AG08395 (cell line): ENCODE results near the gene FXR1.
"Not testable (repeated sequence)": the region's sequence is repeated elsewhere in the genome, so short reads cannot be mapped to it uniquely, and the experiment has no call there.

Source experiments
- DNase-seq: peaks from one replicate; pipeline ENCODE4 v3.0.0; 2012; ENCODE audit warnings: mixed read lengths, low spot score

The FXR1 gene

DNA sequence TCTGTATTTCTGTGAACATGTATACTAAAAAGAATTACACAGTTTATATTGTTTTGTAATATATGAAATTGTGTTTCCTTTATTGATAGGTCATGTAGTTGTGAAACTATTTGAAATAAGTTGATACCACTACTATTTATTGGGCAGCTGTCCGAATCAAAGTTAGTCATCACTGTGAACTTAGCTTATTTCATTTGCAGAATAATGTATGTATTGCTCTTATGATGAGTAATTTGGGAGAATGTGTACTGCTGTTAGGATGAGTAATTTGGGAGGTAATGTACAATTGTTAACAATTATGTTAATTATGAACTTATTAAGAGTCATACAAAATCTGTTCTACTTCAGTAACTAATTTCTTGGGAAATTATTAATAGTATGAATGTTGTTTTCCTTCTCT is 22.2 kb downstream of the FXR1 start:
- no peak for DNase-seq

DNA sequence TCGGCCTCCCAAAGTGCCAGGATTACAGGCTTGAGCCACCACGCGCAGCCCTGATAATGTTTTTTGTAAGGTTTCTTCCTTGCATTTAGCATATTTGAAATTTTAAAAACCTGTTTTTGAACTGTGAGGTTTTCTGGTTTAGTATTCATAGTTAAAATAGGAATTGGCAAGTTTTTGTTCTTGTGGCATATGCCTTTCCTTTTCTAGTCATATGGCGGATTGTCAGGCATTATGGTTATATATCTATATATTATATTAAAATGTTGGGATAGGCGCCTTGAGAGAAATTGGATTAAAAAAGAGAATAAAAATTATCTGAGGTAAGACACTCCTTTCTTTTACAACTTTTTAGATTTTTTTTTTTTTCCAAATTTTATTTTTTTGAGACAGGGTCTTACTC is 28.4 kb downstream of the FXR1 start:
- no peak for DNase-seq

DNA sequence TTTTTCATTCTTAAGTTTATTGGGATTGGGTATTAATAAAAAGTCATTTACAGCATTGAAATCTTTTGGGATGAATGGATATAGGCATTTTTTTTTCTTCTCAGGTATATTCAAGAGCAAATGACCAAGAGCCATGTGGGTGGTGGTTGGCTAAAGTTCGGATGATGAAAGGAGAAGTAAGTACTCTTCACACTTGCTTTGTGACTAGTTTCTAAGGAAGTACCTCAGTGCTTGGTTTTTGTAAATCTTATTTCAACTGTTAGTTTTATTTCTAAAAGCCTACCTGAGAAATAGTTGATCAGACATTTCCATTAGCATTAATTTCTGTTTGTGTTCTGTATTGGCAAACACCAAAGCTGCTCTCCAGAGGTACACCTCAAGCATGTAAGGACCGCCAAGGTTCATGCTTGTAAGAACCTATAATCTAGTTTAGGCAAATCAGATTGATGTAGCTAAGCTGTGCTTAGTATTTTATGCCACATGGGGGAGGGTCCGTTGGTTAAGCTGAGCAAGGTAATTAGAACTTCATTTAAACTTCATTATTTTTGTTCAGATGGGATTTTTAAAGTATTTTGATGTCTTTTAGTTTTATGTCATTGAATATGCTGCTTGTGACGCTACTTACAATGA is 35.4 kb downstream of the FXR1 start:
- DNase-seq, result no peak

DNA sequence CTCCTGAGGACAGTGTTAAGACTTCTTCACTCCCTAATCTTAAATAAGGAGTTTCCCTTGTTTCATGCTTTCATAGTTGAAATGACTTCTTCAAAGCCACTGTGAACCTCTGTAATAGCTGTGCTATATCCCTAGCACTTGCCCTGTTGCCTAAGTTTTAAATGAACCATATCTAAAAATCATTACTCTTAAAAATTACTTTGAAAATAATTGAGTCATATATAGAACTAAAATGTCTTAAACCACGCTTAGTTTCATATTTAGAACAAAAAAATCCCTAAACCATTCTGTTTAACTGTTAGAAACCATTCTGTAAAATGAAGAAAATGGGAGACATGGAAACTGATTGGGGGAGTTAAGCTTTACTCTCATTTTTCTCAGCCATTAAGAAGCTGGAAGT is 47.2 kb downstream of the FXR1 start:
- no peak for DNase-seq

DNA sequence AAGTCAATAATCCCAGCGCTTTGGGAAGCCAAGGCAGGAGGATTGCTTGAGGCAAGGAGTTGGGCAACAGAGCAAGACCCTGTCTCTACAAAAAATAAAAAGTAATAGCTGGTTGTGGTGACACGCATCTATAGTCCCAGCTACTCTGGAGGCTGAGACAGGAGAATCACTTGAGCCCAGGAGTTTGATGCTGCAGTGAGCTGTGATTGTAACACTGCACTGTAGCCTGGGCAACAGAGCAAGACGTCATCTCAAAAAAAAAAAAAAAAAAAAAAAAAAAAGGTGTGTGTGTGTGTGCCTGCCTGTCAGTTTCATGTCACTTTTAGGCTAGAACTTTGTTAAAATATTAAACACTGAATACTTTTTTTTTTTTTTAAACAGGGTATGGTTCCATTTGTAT is 48.6 kb downstream of the FXR1 start:
- DNase-seq, result no peak

DNA sequence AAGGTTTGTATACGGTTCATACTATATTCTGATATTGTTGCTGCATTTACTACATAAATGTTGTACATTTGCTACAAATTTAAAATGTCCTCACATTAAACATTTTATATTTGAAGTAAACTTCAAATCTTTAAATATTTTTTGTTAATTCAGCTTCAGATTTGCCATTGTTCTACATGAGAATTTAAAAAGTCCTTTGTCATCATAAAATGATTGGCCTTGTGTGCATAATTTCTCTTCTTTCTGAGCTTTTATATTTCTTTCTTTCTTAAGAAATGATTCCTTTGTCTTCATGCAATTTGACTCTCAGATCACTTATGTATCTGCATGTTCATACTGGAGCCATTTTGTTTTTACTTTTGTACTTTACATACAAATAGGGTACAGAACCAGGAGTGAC is 49.1 kb downstream of the FXR1 start:
- DNase-seq, result no peak

DNA sequence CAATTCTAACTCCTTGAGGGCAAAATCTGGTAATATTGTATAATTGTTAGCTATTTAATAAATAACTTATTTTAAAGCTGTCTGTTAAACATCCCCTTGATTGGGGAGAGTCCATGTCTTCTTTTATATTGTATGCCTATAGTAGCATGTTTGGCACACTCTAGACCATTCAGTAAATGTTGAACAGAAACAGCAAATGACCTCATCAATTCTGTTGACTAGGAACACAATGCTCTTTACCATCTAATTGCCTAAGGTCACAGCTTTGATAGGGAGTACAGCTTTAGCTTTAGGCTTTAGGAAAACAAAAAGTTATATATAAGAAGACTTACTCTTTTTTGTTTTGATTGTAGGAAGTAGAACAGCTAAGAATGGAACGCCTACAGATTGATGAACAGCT is 50.1 kb downstream of the FXR1 start:
- DNase-seq, result no peak

DNA sequence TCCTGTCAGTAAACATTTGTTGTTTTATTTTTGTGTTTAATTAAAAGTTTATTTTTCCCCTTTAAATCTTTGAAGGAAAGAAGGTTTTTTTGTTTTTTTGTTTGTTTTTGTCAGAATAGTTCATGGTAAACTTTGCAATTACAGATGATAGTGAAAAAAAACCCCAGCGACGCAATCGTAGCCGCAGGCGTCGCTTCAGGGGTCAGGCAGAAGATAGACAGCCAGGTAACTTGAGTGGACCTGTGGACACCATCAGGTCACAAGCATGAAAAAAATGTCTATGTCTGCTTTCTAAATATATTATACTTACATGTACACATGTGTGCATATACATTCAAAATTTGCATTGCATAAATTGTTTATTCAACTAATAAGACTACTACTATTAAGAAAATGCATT is 58.5 kb downstream of the FXR1 start:
- no peak for DNase-seq

DNA sequence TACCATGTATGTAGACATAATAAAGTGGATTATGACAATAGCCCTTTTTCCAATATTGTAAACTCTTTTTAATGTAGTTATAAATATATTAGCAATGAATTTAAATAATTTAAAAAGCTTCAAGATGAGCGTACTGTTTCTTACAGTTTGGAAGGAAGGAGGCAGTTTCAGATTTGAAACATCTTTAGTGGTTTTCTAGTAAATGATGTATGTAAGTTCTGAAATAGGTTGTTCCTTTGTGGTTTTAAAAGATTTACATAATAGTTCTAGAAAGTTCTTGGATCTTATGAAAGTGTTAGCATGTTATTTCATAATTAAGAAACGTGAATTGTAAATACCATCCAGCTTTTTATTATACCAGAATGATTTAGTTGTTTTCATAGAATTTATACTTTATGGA is 61.1 kb downstream of the FXR1 start:
- DNase-seq, result no peak

DNA sequence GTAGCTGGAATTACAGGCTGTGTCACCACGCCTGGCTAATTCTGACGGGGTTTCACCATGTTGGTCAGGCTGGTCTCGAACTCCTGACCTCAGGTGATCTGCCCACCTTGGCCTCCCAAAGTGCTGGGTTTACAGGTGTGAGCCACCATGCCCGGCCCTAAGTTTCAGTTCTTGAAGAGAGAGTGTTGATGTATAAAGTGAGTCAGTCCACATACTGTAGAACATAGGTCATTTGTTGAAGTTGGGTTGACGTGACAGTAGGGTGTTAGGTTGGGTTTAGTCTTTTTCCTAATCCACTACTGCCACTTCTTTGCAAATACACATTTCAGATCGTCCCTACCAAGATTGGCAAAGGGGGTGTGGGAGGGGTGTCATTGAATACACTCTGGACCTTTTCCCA is 61.8 kb downstream of the FXR1 start:
- DNase-seq, result no peak

DNA sequence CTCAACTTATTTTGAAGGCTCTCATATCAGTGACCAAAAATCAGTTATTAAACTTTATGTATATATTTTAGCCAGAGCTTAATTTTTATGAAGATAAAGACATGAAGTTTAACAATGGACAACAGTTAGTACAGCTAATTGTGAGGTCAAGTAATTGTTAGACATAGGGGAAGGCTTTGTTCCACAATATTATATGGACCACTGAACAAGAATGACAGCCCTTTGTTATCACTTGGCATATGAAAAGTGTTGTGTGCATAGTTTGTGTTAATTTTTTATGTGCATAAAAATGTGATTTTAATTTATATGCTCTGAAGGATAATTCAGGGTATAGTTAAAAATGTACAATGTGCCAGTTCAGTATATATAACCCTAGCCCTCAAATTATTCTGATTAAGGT is 65.0 kb downstream of the FXR1 start:
- no peak for DNase-seq

DNA sequence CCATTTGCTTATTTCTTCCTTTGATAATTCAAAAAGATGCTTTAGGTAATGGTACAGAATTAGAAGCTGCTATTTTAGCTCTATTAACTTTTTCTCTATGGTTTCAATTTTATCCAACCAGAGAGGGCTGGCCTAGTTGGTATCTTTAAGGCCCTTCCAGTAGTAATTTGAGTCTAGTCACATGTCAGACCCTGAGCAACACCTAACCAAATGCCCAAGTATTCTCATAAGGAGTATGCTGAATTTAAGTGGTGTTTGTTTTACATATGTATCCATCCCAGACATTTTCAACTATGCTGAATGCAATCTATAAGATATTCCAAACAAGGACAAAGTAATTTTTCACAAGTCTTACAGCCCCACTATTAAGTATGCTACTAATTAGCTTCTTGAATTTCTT is 67.5 kb downstream of the FXR1 start:
- DNase-seq, result no peak

DNA sequence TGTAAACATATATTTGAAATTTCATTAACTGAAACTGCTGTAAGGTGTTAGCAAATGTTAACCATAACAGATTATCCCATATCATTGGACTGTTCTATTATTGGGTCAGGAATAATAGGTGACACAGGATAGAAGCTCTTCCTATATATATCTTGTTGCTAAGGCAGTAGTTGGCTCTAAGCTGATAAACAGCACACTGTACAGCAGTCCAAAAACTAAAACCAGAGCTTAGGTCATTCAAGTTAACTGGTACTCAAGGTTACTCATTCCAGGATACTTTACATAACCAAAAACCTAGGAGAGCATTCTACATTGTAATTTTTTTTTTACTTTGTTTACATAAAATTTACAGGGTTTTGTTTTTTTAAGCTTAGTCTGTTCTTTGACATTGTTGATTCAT is 68.1 kb downstream of the FXR1 start:
- DNase-seq, result no peak

DNA sequence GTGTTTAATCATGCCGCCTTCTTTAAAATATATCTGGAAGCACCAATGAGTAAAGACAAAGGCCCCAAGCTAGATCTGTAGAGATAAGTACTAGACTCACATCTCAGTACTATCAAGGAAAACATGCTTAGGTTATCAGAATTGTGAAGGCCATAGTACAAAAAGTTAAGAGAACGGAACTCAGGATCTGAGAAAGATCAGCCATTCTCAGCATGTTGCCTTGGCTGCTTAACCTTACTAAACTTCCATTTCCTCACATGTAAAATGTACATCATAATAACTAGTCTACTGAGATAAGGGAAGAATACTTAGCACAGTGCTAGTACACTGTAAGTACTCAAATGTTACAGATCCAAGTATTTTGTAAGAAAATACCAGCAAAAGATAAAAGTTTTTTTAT is 69.4 kb downstream of the FXR1 start:
- DNase-seq, result no peak

DNA sequence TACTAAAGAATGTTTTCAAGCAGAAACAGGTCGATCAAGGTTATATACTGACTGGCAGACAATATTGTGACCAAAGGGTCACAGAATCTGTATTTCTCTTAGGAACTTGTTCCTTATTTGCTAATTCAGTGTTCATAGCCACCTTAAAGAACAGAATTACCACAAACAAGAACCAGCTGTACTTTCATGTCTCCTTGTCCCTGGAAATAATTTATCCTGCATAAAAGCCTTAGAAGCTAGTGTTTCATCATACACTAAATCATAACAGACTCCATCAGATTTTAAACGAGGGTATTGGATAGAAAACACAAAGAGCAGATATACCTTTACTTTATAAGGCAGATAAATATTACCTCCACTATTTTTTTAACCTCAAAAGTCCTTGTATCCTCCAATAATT is 70.7 kb downstream of the FXR1 start:
- DNase-seq, result no peak

DNA sequence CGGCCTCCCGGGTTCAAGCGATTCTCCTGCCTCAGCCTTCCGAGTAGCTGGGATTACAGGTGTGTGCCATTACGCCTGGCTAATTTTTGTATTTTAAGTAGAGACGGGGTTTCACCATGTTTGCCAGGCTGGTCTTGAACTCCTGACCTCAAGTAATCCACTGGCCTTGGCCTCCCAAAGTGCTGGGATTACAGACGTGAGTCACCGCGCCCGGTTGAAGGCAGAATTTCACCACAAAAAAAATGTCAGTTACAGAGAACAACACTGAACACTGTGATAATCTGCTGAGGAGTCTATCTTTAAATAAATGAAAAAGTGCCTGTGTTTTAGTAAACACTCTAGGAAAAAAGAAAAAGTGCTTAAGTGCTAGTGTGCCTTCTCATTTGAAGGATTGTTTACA is 73.9 kb downstream of the FXR1 start:
- DNase-seq, result not testable (repeated sequence)

DNA sequence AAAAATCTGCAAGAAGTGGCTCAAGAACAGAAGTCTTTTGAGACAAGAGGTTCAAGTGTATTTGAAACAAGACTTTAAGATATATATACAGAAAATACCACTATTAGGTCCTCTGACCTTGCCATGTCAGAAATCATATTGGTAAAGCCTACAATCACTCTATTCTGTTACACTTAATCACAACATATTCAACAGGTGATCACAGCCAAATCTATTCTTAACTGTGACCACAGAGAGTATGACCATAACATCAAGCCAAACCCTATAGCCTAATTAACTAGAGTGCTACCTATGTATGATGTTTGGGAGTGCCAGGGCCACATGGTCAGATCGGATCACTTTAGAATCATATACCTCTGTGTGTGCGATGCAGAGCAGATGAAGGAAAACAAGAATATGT is 74.9 kb downstream of the FXR1 start:
- DNase-seq, result no peak

DNA sequence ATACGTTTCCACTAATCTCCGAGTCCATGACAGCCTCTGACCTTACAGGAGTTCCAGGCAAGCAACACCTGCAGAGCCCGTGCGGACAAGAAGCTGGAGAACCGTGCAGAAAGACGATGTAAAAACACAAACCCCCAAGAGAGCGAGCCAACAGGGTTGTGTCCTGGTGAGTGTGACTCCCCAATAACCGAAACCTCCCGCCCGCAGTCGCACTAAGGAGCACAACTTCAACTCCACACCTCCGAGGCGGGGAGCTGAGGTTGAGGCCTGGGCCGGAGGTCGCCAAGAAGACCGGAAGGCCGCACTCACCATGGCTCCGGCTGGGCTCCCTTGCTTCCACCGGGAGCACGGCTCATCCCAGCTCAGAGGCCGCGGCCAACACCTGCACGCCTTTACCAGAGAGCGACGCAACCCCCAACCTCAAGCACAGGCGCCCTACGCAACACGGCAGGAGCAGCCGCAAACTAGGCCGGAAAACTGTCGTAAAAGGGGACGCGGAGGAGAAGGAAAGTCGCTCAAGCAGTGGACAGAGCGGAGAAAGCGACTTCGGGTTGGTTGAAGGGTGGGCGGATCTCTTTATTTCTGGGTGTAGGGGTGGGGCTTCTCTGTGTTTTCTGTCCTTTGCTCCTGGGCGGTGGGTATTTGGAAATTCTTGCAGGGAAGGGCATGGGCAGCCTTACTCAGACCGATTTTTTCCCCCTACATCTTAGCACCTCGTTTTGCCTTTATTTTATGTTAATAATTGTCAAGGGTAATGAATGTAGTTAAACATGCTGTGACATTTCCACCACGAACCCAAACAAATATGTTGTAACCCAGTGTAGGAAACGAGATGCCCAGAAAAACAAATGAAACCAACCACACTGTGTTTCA is 77.1 kb downstream of the FXR1 start, which contains the start of gene DNAJC19:
DNAJC19 (minus strand) TSS at position 446 of the 873 bp plus-strand sequence; CDS start at position 312, 134 bp downstream.
- peak; percentile 95 for DNase-seq

DNA sequence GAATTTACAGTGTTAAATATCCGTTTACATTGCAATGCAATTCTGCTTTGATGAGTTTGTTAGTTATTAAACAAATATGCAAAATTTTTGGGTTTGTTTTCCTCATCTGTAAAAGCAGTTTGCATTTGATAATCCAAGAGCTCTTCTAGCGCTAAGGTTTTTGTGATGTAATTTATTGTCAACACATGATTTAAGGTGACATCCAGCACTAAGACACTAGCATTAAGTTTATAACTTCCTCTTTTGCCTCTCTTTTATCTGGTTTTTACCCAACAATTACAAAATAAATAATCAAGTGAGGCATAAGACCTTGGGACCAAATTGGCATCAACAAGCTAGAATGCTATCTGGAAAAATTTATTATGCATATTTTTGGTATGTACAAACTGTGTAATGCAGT is 78.0 kb downstream of the FXR1 start:
- DNase-seq, result no peak

DNA sequence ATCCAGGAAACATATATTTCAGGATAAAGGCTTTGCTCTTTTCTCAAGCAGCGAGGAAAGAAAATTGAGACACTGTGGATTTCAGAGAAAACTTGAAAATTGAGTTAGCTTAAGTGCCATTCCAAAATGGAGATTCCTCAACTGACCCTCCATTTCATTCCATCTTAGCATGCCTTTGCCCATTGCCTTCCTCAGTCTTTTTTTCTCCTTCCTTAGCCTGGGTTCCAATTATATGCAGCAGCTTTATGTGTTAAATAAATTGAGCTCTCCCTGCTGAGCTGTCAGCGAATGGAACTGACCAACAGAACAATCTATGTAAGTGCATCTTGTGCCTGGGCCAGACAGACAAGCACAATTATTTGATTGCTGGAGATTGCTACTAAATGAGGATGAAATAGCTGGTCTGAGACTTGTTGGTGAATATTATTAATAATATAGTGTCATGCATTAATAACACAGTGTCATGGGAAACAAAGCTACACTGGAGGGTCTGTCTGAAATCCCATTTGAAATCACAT is 84.0 kb downstream of the FXR1 start:
- no peak for DNase-seq

DNA sequence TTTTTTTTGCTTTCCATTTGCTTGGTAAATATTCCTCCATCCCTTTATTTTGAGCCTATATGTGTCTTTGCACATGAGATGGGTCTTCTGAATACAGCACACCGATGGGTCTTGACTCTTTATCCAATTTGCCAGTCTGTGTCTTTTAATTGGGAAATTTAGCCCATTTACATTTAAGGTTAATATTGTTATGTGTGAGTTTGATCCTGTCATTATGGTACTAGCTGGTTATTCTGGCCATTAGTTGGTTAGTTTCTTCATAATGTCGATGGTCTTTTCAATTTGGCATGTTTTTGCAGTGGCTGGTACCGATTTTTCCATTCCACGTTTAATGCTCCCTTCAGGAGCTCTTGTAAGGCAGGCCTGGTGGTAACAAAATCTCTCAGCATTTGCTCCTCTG is 89.9 kb downstream of the FXR1 start:
- DNase-seq, result not testable (repeated sequence)

DNA sequence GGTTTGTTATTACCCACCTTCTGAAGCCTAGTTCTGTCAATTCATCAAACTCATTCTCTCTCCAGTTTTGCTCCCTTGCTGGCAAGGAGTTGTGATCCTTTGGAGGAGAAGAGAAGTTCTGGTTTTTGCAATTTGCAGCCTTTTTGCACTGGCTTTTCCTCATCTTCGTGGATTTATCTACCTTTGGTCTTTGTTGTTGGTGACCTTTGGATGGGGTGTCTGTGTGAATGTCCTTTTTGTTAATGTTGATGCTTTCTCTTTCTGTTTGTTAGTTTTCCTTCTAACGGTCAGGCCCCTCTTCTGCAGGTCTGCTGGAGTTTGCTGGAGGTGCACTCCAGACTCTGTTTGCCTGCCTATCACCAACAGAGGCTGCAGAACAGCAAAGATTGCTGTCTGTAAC is 91.0 kb downstream of the FXR1 start:
- DNase-seq, result not testable (repeated sequence)

DNA sequence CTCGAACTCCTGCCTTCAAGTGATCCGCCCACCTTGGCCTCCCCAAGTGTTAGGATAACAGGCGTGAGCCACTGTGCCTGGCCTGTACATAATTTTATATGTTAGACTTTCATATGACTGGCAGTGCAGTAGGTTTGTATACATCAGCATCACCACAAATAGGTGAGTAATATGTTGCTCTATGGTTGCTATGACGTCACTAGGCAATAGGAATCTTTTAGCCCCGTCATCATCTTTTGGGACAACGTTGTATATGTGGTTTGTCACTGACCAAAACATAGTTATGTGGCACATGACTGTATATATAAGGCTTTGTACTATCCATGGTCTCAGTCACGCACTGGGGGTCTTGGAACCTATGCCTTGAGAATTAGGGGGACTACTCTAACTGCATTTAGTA is 94.1 kb downstream of the FXR1 start:
- DNase-seq, result no peak

DNA sequence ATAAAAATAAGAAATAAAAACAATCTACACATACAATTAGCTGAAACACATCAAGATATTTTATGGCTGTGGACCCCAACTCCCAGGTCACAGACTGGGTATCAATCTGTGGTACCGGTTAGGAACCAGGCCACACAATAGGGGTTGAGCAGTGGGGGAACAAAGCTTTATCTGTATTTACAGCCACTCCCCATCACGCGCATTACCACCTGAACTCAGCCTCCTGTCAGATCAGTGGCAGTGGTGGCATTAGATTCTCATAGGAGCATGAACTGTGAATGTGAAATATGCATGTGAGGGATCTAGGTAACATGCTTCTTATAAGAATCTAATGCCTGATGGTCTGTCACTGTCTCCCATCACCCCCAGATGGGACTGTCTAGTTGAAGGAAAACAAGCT is 94.8 kb downstream of the FXR1 start:
- DNase-seq, result no peak
